NCI-H2081 treated with DMSO at 0.1 percent for 48 hours (cell line): ENCODE measurements around the gene SPEF2.
"Not testable (repeated sequence)": the region's sequence is repeated elsewhere in the genome, so short reads cannot be mapped to it uniquely, and the experiment has no call there.

Experiments used
- DNase-seq: peaks from one replicate; lab custom pipeline; 2025; lab: John Stamatoyannopoulos, UW

The SPEF2 gene

DNA sequence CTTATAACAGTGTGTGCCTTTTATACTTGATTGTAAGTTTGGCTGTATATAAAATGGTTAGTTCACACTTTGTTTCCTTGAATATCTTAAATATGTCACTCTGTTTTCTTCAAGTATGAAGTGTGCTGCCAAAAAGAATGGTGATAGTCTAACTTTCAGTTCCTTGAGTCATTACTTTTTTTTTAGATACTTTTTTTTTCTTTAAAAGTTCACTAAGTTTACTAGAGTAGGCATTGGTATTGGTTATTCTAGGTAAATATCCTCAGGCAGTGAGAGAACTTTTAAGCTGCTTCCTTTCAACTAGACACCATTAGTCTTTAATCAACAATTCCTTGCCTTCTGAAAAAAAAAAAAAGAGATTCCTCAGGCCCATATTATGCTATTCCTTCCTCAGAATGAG, 41.9 kb downstream of the SPEF2 start:
- DNase-seq, result no peak

DNA sequence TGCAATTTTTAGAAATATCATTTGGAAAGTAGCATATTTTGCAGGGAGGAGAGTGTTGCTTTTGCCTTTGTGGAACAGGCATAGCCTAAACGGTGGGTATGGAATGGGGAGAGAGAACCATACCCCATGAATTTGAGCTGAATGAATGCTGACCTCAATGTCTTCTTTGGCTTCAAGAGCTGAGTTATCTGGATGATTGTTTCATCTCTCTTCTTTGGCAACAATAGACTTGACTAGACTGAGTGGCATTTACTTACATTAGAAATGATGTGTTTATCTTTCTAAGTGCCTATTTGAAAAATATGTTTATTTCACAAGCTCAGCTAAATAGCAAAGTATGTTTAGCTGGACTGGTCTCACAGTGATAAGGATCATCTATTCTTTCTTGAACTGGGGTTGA, 42.8 kb downstream of the SPEF2 start:
- DNase-seq, result no peak

DNA sequence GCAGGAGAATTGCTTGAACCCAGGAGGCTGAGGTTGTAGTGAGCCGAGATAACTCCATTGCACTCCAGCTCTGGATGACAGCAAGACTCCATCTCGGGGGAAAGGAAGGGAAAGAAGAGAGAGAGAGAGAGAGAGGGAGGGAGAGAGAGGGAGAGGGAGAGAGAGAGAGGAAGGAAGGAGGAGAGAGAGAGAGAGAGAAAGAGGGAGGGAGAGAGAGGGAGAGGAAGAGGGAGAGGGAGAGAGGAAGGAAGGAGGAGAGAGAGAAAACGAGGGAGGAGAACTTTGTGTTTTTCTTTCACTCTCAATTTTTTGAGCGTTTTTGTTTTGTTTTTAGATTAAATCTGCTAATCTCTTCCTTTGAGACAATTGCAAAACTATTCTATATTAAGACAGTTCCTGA, 46.9 kb downstream of the SPEF2 start:
- no peak for DNase-seq

DNA sequence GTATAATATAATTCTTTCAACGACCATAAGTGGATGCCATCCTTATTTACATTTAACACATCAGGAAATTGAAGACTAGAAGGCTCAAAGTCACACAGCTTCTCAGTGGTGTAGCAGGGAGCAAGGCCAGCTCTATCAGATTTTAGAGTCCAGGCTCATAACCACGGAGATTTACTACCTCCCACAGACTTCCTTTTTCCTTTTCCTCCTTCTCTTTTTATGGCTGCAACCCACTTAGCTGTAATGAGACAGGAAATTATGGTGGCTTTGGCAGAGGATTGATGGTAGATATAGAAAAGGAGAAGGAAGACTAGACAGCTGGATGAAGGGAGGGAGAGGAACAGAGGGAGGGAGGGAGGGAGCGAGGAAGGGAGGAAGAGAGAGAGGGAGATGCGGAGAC, 47.4 kb downstream of the SPEF2 start:
- no peak for DNase-seq

DNA sequence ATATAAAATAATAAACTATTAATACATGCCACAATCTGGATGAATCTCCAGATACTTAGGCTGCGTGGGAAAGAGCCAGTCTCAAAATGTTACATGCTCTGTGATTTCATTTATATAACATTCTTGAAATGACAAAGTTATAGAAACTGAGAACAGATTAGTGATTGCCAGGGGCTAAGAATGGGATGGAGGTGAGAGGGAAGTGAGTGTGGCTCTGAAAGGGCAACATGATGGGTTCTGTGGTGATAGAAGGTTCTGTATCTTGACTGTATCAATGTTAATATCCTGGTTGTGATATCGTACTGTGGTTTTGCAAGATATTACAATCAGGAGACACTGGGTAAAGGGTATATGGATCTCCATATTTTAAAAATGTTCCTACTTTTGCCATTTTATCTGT, 50.7 kb downstream of the SPEF2 start:
- no peak for DNase-seq

DNA sequence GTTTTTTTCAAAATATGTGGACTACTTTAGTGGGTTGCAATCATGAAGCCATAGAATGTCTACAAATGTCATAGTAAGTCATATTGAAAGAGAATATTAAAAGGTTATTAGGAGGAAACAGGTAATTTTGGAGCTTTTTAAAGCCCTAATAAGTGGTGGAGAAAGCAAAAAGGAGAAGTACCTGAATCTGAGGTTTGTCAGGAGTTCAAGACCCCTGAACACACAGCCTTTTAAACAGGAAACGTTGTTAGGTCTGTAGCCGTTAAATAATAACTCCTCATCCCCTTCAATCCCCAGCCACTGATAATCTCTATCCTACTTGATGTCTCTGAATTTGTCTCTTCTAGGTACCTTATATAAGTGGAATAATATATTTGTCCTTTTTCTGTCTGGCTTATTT, 51.1 kb downstream of the SPEF2 start:
- no peak for DNase-seq

DNA sequence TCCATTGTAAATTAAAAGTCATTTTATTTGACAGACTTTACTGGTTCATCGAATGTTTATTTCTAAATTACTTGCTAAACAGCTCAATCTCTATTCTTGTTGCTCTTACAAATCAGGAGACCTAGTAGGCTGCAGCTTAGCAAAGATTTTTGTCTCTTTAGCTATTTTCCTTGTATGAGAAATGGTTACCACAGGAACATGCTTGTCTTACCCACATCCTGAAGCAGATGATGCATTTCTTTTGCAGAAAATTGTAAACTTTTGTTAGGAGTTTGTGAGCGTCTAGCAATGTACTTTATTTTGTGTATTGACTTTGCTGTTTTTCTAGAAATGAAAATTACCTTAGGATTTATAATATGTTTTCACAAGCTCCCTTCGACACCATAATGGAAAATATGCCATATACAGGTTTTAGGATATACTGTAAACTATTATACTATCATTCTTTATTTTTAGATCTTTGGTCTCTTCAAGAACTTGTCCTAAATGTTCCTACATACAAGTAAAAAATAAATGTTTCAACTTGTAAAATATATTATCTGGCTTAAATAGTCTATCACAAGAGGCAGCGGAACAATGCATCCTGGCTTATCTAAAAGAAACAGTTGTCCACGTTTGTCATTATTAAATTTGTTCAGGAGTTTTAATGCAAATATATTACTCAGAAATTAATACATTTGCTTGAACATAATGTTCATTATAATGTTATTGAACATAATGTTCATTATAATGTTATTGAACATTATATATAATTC, 54.1 kb downstream of the SPEF2 start:
- DNase-seq, result no peak

DNA sequence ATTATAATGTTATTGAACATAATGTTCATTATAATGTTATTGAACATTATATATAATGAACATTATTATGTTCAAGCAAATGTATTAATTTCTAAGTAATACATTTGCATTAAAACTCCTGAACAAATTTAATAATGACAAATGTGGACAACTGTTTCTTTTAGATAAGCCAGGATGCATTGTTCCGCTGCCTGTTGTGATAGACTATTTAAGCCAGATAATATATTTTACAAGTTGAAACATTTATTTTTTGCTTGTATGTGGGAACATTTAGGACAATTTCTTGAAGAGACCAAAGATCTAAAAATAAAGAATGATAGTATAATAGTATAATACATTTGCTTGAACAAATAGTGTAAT, 54.6 kb downstream of the SPEF2 start:
- not testable (repeated sequence) for DNase-seq

DNA sequence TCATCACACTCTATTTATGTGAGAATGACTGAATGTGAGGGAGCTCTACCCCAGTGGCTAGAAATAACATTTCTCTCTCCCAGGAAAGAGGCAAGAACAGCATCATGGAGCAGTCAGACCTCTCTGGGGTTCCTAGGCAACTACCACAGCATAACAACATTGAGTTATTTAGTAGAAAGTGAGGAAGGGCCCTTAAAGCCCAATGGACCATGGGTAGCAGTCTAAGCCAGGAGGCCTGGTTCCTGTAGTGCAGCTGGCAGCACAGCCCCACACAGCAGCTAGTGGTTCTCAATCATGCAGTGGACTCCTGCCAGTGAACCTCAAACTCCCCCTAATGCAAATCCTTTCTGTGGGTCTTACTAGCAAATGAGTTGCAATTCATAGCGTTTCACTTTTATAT, 55.3 kb downstream of the SPEF2 start:
- DNase-seq, result no peak

DNA sequence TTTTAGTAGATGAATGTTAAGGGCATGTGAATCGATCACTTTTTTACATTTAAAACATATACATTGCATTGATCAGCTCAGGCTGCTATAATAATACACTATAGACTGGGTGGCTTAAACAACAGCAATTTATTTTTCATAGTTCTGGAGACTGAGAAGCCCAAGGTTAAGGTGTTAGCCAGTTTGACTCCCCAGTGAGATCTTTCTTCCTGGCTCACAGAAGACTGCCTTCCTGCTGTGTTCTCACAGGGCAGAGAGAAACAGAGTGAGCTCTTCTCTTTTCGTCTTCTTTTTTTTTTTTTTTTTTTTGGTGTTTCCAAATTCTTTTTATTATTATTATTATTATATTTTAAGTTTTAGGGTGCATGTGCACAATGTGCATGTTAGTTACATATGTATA, 56.4 kb downstream of the SPEF2 start:
- DNase-seq, result no peak

DNA sequence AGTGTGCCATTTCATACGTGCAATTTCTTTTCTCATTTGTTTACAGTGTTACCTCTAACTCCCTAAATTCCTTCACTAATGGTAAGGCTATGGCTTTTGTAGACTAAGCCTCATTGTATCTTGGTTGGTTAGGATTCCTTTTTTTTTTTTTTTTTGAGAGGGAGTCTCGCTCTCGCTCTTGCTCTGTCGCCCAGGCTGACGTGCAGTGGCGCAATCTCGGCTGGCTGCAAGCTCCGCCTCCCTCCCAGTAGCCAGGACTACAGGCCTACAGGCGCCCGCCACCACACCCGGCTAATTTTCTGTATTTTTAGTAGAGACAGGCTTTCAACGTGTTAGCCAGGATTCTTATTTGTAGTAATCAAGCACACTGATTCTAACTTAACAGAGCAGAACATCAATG, 57.7 kb downstream of the SPEF2 start:
- no peak for DNase-seq

DNA sequence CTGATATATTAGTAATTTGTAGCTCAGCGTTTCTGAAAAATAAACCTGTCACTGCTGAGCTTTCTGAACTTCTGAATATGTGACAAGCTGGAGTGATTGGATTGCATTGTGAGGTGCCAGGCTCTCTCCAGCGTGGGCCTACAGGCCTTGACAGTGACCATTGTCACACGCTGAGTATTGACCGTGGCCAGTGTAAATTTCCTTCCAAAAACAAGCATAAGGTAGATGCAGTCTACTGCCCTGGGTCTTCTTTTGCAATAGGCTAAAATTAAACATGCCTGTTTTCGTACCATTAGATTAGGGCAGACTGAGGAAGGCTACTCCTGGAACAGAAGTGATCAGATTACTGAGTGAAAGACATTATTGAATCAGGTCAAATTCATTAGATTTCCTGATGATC, 60.2 kb downstream of the SPEF2 start:
- no peak for DNase-seq

DNA sequence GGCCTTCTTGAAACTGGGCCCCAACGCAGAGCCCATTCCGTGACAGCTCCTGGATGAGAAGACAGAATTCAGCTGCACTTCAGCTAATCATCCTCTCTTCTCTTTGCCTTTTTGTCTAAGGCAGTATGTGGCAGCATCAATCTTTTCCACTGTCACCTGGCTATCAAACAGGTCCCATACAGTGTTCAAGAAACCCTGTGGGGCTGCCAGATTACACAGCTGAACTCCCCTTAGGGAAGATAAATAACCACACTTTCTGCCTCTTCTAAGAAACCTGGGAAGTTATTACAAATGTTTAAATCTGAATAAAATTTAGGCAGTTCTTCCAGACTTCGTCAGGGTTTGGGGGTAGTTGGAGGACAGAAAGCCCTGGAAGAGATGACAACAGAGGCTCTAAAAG, 61.0 kb downstream of the SPEF2 start:
- no peak for DNase-seq

DNA sequence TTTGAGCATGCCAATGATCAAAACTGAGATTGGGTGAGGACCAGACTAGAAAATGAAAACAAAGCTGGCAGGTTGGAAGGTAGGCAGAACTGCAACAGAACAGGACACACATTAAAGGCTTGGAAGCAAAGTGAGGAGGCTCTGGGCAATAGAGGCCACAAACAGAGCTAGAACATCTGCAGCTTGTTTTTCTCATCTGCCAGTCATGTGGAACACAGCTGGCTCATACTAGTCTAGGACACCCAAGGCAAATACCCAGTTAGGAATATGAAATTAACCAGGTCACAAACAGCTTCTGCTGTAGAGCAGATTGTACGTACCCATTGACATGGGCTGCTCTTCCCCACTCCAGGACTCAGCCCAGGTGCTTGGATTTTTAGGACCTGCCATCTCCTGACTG, 61.7 kb downstream of the SPEF2 start:
- no peak for DNase-seq

DNA sequence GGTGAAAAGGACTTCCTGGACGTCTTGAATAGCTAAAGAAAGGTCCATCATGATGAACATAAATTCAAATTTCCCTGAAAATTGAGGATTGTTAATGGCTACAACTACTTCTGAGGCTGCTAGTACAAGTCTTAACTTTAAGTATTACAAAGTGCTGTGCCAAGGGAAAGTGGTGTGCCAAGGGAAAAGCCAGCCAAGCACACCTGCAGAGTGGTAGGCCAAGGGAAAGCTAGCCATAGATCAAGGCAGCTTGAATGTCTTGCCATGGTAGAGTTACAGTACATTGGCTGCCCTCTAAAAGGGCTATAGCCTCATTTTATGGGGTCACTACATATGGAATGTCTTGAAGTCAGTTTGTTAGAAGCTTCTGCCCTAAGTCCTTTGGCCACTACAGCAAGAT, 64.2 kb downstream of the SPEF2 start:
- no peak for DNase-seq

DNA sequence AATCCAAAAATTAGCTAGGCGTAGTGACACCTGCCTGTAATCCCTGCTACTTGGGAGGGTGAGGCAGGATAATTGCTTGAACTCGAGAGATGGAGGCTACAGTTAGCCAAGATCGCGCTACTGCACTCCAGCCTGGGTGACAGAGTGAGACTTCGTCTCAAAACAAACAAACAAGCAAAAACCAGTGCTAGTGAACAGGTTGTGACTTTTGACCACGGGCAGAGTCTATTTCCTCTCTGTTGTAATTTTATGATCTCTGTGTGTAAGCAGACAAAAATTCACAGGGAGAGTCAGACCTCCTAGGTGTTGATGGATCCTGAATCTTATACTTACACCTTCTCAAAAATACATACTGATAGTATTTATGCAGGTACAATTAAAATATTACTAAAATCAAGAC, 65.8 kb downstream of the SPEF2 start:
- DNase-seq, result no peak

DNA sequence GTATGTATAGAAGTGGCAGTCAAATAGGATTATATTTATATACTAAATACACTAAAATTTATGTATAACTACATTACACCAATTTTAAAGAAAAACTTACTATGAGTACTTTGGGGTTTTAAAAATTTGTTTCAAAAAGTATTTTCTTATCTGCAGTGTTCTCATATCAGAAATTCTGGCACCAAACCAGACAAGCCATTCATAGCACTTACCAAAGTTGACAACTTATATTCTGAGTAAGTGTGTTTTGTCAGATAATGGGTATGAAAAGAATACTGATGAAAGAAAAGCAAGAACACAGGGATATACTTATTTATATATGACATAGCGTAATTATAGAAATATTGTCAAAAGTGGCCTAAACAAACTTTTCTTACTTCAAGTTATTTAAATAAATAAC, 67.5 kb downstream of the SPEF2 start:
- no peak for DNase-seq

DNA sequence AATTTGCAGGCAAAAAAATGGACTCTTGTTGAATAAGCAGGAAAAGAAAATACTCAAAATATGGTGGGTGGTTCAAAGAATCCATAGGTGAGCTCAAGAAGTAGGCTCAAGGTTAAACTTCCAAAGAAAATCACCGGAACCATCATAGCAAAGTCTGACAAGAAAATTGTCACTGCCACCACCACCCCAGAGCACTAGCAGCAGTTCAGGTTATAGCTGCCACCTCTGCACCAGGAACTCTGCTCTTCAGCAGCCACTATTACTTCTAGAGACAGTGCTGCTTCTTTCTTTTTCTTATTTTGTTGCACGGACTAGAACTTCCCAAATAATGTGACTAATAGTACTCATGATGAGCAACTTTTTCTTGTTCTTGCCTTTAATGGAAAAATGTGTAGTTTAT, 70.3 kb downstream of the SPEF2 start:
- no peak for DNase-seq

DNA sequence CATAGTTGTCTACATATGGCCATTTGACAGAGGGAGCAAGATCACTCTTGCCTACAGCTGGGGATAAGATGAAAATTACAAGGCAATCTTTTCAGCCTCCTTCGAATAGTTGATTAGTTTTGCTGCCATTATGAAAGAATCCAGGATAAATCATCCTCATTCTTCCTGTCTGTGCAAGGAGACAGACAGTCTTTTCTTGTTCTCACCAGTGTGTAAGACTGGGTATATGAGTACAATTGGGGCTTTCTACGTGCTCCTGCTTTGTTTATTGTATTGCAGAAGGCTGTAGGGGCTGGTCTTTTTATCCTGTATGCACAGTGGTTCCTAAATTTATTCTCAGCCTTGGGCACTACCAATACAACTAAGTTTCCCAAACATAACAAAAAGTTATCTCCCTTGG, 76.8 kb downstream of the SPEF2 start:
- no peak for DNase-seq

DNA sequence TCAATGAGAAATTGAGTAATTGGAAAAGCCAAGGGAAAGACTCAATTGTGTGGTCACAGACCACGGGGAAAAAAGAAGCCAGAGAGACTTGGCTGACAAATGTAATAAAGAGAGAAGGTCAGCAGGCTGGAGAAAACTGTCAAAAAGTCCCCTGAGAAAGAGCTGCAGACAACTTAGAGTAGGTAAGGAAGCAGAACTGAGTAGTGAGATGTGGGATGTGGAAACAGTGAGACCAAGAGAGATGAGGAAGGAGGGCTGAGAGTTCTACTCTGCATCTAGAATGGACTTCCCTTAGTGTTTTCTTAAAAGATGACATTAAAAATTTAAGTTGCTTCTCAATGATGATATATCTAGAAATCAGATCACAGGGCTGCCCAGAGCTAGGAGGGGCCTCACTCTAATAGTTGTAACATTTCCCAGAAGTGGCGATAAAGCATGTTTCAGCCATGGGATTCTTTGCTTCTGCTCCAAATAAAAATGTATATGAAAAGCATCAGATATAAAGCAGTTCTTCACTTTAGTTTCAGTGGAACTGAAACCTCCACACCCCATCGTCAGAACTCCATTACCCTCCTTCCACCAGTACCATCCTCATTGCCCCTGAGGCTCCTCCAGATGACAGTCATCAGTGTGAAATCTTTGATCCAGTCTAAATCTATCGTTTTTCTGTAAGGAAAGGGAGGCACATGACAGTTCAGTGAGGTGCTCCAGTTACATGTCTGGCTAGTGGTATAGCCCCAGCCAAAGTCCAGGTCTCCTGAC, 80.6 kb downstream of the SPEF2 start:
- DNase-seq, result no peak

DNA sequence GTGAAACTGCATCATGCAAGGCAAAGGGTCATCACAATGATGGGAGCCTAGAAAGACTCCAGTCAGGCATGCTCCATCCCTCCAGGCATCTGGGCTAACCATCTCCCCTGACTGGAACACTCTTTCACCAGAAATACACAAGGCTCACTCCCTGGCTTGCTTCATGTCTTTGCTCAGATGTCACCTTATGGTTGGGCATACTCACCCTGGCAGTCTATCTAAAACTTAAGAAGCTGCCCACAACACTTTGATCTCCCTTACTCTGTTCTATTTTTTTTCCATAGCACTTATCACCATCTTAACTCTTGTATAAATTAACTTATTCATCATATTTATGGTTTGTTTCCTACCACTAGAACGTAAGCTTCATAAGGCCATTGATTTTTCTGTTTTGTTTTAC, 90.0 kb downstream of the SPEF2 start:
- DNase-seq, result no peak

DNA sequence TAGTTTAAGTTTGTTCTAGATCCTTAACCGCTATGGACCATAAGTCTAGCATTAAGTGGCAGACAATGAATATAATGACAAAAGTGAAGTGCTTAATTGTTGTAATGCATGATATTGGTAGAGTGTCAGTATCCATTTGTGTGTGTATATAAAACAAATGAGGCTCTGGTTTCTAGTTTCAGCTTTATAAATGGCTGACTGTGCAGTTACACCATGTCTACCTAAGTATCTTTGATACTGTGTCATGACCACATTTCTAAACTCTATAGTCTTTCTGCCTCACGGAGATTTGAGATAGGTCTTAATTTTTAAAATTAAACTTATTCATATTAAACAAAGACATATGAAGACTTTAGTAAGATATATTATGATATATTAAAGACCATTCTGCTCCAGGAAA, 92.0 kb downstream of the SPEF2 start:
- no peak for DNase-seq

DNA sequence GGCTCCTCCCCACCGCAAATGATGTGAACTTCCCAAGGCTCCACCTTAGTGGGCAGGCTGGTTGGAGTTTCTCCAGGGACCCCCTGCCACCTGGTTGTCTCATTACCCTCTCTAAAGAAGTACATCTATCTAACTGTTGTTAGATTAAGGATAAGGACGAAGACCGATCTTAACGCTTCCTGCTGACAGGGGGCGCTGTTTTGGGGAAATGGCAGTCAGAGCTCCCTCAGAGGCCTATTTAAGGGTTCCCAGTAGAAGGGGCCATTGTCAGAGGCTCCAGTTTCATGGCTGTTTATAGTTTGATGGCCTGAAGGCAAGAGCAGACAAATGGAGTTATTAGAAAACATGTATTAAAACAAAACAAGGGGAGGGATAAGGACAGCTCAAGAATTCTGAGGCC, 100.1 kb downstream of the SPEF2 start:
- no peak for DNase-seq

DNA sequence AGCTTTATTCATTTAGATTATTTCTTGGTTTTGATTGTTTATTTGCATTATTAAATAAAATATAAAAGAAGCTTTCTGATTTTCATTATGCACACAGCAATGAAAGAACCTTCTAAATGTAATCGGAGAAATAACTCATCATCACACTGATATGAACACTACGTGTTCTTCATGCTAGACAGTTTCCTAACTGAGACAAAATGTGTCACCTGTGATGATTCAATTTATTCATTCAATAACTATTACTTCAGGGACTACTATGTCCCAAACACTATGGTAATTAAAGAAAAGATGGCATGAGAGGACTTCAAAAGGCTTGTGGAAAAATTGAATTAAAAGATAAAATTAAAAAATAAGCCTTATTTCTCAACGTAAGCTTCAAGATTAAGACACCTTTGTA, 118.1 kb downstream of the SPEF2 start:
- DNase-seq, result no peak
